ENCODE results near the gene BORA.
"Not testable (repeated sequence)": the region's sequence is repeated elsewhere in the genome, so short reads cannot be mapped to it uniquely, and the experiment has no call there.

The BORA gene

GRCh38 chr13:72727417-72728289, at the start of gene BORA, which contains the start of gene MZT1:
Gene BORA (plus strand): TSS chr13:72727923. CDS start chr13:72728941, 1,018 bp downstream.
Gene MZT1 (minus strand): TSS chr13:72727629. CDS start chr13:72727602, 27 bp downstream.
- peak; percentile 96 for DNase-seq
- in situ Hi-C loops (cut with HindIII; ENCODE audit: low pct_ligation_motif_present, low pct_unique_long_range_greater_than_20kb, low sequenced_read_pairs), result no loop called here

- DNase-seq, result no peak
- in situ Hi-C loops (cut with HindIII; ENCODE audit: low pct_ligation_motif_present, low pct_unique_long_range_greater_than_20kb, low sequenced_read_pairs), result no loop called here
Measured at GRCh38 chr13:72678312-72678711, 49.4 kb upstream of the BORA start.

GRCh38 chr13:72680353-72680752, 47.4 kb upstream of the BORA start:
- DNase-seq, result no peak
- in situ Hi-C loops (cut with HindIII; ENCODE audit: low pct_ligation_motif_present, low pct_unique_long_range_greater_than_20kb, low sequenced_read_pairs), result no loop called here

GRCh38 chr13:72686766-72687165, 41.0 kb upstream of the BORA start:
- in situ Hi-C loops (cut with HindIII; ENCODE audit: low pct_ligation_motif_present, low pct_unique_long_range_greater_than_20kb, low sequenced_read_pairs), result no loop called here
- no peak for DNase-seq

GRCh38 chr13:72689181-72689696, 38.5 kb upstream of the BORA start:
- in situ Hi-C loops (cut with HindIII; ENCODE audit: low pct_ligation_motif_present, low pct_unique_long_range_greater_than_20kb, low sequenced_read_pairs), result no loop called here
- DNase-seq, result no peak

GRCh38 chr13:72692884-72693514, 34.7 kb upstream of the BORA start:
- in situ Hi-C loops (cut with HindIII; ENCODE audit: low pct_ligation_motif_present, low pct_unique_long_range_greater_than_20kb, low sequenced_read_pairs), result no loop called here
- DNase-seq, result no peak

- DNase-seq, result no peak
- in situ Hi-C loops (cut with HindIII; ENCODE audit: low pct_ligation_motif_present, low pct_unique_long_range_greater_than_20kb, low sequenced_read_pairs), result no loop called here
Measured at GRCh38 chr13:72693832-72694231, 33.9 kb upstream of the BORA start.

GRCh38 chr13:72694314-72694713, 33.4 kb upstream of the BORA start:
- DNase-seq, result no peak
- in situ Hi-C loops (cut with HindIII; ENCODE audit: low pct_ligation_motif_present, low pct_unique_long_range_greater_than_20kb, low sequenced_read_pairs), result no loop called here

- DNase-seq, result peak; percentile 13
- in situ Hi-C loops (cut with HindIII; ENCODE audit: low pct_ligation_motif_present, low pct_unique_long_range_greater_than_20kb, low sequenced_read_pairs), result no loop called here
Measured at GRCh38 chr13:72696579-72696978, 31.1 kb upstream of the BORA start.

GRCh38 chr13:72698164-72698563, 29.6 kb upstream of the BORA start:
- DNase-seq, result no peak
- in situ Hi-C loops (cut with HindIII; ENCODE audit: low pct_ligation_motif_present, low pct_unique_long_range_greater_than_20kb, low sequenced_read_pairs), result no loop called here

- in situ Hi-C loops (cut with HindIII; ENCODE audit: low pct_ligation_motif_present, low pct_unique_long_range_greater_than_20kb, low sequenced_read_pairs), result no loop called here
- no peak for DNase-seq
Measured at GRCh38 chr13:72700509-72700908, 27.2 kb upstream of the BORA start.

GRCh38 chr13:72716776-72717175, 10.9 kb upstream of the BORA start:
- in situ Hi-C loops (cut with HindIII; ENCODE audit: low pct_ligation_motif_present, low pct_unique_long_range_greater_than_20kb, low sequenced_read_pairs), result no loop called here
- no peak for DNase-seq

- in situ Hi-C loops (cut with HindIII; ENCODE audit: low pct_ligation_motif_present, low pct_unique_long_range_greater_than_20kb, low sequenced_read_pairs); DNase-seq: not testable (repeated sequence)
Measured at GRCh38 chr13:72726185-72726584, 1.5 kb upstream of the BORA start.

GRCh38 chr13:72726726-72727416, 852 bp upstream of the BORA start:
- DNase-seq, result peak; percentile 49

GRCh38 chr13:72728290-72728605, 525 bp downstream of the BORA start:
- no peak for DNase-seq
- in situ Hi-C loops (cut with HindIII; ENCODE audit: low pct_ligation_motif_present, low pct_unique_long_range_greater_than_20kb, low sequenced_read_pairs), result no loop called here

More at GRCh38 chr13:72726726-72727416, 852 bp upstream of the BORA start:
- in situ Hi-C loops (cut with HindIII; ENCODE audit: low pct_ligation_motif_present, low pct_unique_long_range_greater_than_20kb, low sequenced_read_pairs), result no loop called here

GRCh38 chr13:72737033-72737432, 9.3 kb downstream of the BORA start:
- peak; percentile 13 for DNase-seq
- in situ Hi-C loops (cut with HindIII; ENCODE audit: low pct_ligation_motif_present, low pct_unique_long_range_greater_than_20kb, low sequenced_read_pairs), result no loop called here

- in situ Hi-C loops (cut with HindIII; ENCODE audit: low pct_ligation_motif_present, low pct_unique_long_range_greater_than_20kb, low sequenced_read_pairs), result no loop called here
- DNase-seq, result no peak
Measured at GRCh38 chr13:72740015-72740414, 12.3 kb downstream of the BORA start.

GRCh38 chr13:72745260-72745659, 17.5 kb downstream of the BORA start:
- in situ Hi-C loops (cut with HindIII; ENCODE audit: low pct_ligation_motif_present, low pct_unique_long_range_greater_than_20kb, low sequenced_read_pairs), result no loop called here
- DNase-seq, result no peak

GRCh38 chr13:72751220-72751619, 23.5 kb downstream of the BORA start:
- in situ Hi-C loops (cut with HindIII; ENCODE audit: low pct_ligation_motif_present, low pct_unique_long_range_greater_than_20kb, low sequenced_read_pairs), result no loop called here
- DNase-seq, result no peak
